ENCODE measurements around the gene DCLK1.

DNA sequence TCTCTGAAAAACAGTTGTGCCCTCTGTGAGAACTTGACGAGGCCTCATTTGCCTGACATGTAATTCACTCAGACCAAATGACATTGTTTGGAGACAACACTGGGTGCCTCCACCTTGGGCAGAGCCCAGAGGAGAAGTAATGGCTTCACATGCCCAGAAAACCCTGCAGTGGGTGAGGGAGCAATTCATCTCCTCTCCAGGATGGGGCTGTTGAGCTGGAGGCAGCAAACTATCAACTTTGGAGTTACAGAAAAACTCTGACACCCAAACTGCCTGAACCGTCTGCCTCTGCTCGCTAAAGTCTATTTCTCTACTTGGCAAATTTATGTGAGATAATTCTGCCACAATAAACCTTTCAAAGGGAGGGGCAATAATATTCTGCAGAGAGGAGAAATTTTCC, 146.9 kb downstream of the DCLK1 start:
- TF ChIP-seq, protein P1, sequence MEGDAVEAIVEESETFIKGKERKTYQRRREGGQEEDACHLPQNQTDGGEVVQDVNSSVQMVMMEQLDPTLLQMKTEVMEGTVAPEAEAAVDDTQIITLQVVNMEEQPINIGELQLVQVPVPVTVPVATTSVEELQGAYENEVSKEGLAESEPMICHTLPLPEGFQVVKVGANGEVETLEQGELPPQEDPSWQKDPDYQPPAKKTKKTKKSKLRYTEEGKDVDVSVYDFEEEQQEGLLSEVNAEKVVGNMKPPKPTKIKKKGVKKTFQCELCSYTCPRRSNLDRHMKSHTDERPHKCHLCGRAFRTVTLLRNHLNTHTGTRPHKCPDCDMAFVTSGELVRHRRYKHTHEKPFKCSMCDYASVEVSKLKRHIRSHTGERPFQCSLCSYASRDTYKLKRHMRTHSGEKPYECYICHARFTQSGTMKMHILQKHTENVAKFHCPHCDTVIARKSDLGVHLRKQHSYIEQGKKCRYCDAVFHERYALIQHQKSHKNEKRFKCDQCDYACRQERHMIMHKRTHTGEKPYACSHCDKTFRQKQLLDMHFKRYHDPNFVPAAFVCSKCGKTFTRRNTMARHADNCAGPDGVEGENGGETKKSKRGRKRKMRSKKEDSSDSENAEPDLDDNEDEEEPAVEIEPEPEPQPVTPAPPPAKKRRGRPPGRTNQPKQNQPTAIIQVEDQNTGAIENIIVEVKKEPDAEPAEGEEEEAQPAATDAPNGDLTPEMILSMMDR (IDR thresholded peaks at IDR 0.05): no peak
- no peak for TF ChIP-seq EP300 (IDR thresholded peaks at IDR 0.05)

Data from tibial nerve (tissue), 4 donors.